Ramos (cell line): ENCODE data around the gene PTPN9.

Source experiments
- in situ Hi-C: fragments of 300-500 bp; cut with MboI; formaldehyde crosslinking; loops from one replicate; pipeline ENCODE4 v1.14.3; 2022; ENCODE audit warnings: low sequenced_read_pairs; ENCODE audit not compliant: unreplicated experiment

The PTPN9 gene

DNA sequence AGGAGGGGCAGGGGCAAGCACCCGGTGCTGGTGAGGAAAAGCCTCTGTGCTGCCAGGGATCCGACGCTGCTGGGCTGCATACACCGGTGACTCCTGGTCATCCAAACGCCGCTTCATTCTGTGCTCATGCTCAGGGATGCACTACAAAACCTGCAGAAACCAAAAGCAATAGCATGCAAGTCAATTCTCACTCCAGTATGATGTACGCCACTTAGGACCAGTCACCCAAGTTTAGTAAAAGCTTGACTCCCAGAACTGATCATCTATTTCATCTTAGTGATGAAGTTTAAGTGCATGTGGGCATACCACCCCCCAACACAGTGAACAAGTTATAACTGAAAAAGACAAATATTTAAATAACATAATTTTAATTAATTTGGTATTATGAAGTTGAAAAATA is 148.9 kb downstream of the PTPN9 start:
- in situ Hi-C loops = no loop called here

DNA sequence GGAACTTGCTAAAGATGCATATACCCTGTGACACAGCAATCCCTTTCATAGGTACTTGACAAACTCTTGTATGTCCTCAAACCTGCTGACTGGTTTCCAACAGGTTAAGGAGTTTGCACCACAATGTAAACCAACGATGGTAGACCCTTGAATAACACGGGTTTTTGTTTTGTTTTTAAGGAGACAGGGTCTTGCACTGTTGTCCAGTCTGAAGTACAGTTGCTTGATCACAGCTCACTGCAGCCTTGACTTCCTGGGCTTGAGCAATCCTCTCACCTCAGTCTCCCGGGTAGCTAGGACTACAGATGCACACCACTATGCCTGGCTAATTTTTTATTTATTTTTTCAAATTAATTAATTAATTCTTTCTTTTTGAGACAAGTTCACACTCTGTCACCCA is 151.0 kb downstream of the PTPN9 start:
- in situ Hi-C loops = no loop called here

DNA sequence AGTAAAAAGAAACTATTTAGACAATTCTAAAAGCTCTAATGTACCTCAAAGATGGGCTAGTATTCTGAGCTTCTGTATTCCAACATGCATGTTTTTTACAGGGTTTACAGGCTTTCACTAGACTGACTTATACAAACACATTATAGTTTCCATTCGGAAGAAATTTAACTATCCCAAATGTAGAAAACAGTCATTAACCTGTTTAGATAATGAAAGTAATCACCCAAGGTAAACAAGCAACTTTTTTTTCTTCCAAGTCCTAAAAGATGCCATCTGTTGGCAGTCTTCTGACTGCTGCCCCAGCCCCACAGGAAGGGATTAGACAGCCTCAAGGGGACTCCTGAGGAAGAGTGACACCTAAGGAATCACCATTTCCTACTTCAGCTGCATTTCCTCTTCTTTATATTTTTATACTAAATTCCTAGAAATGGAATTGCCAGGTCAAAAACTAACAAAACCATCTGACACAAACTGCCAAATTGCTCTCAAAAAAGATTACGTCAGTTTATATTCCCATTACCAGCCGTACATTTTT is 153.1 kb downstream of the PTPN9 start:
- in situ Hi-C loops = no loop called here

DNA sequence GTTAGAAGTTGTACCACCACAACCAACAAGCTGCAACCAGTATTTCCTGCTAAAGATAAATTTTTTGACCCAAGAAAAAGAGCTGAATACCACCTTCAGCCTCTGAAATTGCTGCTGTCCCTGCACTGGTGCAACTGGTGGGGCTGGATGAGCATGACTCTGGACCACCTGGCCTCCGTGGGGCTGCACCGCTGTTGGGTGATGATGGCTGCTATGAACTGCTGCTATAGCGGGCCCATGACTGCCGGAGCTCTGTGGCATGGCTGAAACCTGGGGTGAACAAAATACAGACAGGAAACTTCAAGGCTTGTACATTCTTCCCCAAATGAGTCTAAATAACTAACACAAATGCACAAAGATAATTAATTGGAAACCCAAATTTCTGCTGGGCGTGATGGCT is 156.6 kb downstream of the PTPN9 start:
- in situ Hi-C loops = no loop called here

DNA sequence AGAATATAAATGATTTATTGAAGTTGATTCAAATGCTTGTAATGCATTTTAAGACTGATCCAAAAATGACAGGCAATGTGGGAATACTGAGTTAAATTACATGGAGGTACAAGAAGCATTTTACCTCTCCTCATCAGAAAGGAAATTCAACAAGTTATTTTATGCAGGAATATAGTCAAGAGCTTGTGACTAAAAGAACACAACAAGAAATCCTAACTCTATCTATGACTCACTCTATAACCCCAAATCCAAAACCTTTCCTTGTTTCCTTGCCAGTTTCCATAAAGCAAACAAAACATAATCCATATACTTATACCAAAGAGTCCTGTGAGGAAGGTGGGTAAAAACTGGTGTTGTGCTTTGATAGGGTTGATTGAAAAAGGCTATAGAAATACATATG is 158.4 kb downstream of the PTPN9 start:
- in situ Hi-C loops = no loop called here

DNA sequence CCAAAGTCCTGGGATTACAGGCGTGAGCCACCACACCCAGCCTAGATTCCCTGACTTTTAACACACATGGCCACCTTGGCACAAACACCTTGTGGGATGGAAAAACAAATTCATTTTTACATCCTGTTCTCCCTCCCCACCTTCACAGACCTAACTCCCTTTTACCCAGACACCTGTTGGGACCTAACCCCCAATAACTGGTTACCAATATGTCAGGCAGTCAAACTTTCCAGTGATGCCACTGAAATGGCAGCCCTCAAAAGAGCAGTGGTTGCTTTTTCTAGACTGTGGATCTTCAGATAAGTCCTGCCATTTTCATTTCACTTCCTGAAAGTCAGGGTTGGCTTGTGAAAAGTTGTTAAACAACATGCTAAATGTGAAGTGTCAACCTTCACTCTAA is 162.5 kb downstream of the PTPN9 start:
- in situ Hi-C loops = no loop called here
